ENCODE data around the gene MEN1. TPM values are rescaled to one million over a fixed set of nuclear protein-coding genes. Genes with fewer than 3 reads are reported as not detected.

MEN1 gene
- polyA plus RNA-seq, 1 donor, result 36.6 TPM

GRCh38 chr11:64801561-64802369, 8.6 kb downstream of the MEN1 start:
- no peak for DNase-seq

GRCh38 chr11:64801158-64801464, 9.2 kb downstream of the MEN1 start:
- no peak for DNase-seq

- no peak for DNase-seq
Measured at GRCh38 chr11:64800303-64801157, 9.8 kb downstream of the MEN1 start.

GRCh38 chr11:64799623-64800302, 10.6 kb downstream of the MEN1 start:
- DNase-seq, result no peak

GRCh38 chr11:64799256-64799622, 11.1 kb downstream of the MEN1 start:
- no peak for DNase-seq

GRCh38 chr11:64796757-64797541, 13.4 kb downstream of the MEN1 start:
- DNase-seq, result no peak

GRCh38 chr11:64796047-64796756, 14.1 kb downstream of the MEN1 start:
- no peak for DNase-seq

- DNase-seq, result no peak
Measured at GRCh38 chr11:64794526-64794925, 15.8 kb downstream of the MEN1 start.

- no peak for DNase-seq
Measured at GRCh38 chr11:64793271-64794160, 16.8 kb downstream of the MEN1 start.

GRCh38 chr11:64792482-64792881, 17.9 kb downstream of the MEN1 start:
- DNase-seq, result no peak

- no peak for DNase-seq
Measured at GRCh38 chr11:64791781-64792291, 18.5 kb downstream of the MEN1 start.

GRCh38 chr11:64790205-64791095, 19.9 kb downstream of the MEN1 start:
- DNase-seq, result no peak

- no peak for DNase-seq
Measured at GRCh38 chr11:64789331-64790204, 20.8 kb downstream of the MEN1 start.

- DNase-seq, result no peak
Measured at GRCh38 chr11:64788321-64789215, 21.8 kb downstream of the MEN1 start.

- no peak for DNase-seq
Measured at GRCh38 chr11:64787526-64788320, 22.6 kb downstream of the MEN1 start.

GRCh38 chr11:64786308-64786707, 24.0 kb downstream of the MEN1 start:
- DNase-seq, result no peak
